NCI-H526 treated with DMSO at 0.1 percent for 48 hours (cell line): Measurements from ENCODE around the gene RPS27L.

Experiments used
- DNase-seq: peaks from one replicate; lab custom pipeline; 2025; lab: John Stamatoyannopoulos, UW

Gene RPS27L

DNA sequence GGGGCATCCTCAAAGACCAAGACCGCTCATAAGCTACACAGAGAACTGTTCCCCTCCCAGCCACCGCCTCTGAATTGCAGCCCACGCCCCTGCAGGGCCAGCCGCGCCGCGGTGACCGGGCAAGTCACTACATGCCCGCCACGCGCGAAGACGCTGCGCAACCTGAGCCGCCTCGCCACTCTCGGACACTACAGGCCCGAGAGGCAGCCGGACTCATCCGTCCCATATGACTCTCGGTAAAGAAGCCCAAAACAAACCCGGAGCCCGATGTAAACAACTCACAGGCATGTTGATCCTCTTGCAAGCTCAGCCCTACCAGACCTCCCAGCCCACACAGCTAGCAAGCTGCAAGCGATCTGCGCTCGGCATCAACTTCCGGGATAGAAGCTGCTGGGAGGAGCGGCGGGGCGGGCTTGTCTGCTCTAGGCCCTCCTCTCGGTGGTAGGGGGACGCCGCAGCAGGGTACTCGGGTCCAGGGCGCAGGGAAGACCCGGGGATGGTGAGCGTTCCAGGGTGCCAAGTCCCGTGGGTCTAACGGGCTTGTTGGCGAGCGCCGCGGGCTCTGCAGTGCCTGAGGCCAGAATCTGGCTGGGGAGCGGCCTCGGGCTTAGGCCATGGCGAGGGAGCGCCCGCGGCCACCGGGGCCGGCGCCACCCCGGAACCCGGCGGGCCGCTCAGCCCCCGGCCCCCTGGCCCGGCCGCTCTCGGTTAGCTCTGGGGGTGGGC is at the start of gene RPS27L:
TSS of gene RPS27L (minus strand) at position 360 of the 726 bp plus-strand sequence. CDS start at position 288, 72 bp downstream.
- DNase-seq, result peak; percentile 92

DNA sequence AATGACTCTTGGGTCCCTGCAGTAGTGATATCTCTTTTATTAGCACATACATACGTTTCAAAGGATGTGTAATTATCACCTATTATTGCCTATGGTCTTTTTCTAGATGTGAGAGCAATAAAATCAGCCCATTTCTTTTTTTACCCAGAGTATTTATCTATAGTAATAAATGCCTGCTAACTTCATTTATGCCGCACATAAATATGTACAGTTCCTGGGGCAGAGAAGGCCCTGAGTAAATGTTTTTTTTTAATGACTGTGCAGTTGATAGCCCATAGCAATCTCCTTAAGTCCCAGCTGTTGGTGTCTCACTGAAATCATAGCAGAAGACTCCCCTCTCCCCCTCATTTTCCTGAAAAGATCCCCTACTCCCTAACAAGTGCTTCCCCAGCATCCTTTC is 48.8 kb upstream of the RPS27L start:
- DNase-seq, result no peak

DNA sequence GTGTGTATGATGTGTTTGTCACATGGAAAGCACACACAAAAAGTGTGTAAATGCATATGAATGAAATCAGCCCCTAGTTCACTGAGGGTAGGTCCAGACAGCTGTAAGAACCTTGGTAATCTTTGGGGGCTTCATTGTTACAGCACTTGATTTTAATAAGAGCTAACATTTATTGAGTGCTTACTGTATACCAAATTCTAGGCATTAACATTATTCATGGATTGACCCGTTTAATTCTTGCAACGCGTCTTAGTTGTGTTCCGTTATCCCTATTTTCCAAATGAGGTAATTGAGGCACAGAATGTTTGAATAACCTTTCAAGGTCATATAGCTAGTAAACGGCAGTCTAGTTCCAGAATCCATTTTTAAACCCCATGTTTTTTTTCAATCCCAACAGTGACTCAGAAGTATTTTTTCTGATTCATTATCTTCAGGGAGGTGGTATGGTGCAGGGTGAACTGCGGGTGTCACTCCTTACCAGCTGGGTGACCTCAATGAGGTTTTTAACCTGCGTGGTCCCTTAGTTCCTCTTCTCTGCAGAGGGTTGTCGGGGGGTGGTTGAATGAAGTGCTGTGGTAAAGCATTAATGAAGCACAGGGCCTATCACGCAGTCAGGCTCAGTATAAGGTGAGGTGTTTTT is 46.3 kb upstream of the RPS27L start:
- DNase-seq, result no peak

DNA sequence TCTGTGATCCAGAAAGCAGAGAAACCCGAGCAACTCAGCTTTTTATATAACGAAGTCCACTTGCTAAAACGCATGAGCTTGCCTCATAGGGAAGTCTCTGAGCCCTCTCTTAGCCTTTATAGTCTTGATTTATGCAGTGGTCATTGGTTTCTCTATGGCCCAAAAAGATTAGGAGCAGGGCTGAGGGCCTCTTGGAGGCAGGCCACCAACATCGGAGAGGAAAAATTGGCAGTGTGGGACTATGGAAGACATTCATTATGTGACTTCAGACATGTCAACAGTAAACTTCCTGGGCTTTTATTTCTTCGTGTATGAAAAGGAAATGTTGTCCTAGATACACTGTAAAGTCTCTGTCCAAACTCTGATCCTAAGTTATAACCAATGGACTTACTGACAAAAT is 45.6 kb upstream of the RPS27L start:
- no peak for DNase-seq

DNA sequence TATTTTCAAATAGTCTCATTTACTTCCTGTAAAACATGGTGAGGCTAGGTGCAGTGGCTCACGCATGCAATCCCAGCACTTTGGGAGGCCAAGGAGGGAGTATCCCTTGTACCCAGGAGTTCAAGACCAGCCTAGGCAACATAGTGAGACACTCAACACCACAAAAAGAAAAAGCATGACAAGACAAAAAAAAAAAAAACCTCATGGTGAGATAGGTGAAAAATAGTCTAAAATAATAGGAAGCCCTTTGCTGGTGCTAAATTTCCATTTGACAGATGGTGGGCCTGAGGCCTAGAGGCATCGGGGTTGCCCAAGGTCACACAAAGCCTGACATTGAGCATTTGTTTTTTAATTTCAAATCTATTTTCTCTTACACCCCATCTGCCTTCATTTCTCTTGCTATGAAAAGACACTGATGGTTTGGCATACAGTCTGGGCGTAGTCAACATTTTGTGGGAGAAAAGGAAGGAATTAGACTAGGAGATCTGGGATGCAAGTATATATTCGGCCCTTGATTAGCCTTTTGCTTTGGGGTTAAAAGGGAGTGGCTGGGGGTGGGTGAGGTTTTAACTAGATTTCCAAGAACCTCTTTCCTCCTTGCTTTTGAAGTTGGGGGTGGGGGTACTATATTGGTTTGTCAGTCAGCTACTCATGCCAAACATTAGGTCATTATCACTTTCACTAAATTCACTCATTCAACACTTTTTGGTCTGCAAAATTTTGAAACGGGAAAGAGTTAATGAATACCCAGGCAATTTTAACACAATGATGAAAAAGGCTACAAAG is 43.4 kb upstream of the RPS27L start:
- no peak for DNase-seq

DNA sequence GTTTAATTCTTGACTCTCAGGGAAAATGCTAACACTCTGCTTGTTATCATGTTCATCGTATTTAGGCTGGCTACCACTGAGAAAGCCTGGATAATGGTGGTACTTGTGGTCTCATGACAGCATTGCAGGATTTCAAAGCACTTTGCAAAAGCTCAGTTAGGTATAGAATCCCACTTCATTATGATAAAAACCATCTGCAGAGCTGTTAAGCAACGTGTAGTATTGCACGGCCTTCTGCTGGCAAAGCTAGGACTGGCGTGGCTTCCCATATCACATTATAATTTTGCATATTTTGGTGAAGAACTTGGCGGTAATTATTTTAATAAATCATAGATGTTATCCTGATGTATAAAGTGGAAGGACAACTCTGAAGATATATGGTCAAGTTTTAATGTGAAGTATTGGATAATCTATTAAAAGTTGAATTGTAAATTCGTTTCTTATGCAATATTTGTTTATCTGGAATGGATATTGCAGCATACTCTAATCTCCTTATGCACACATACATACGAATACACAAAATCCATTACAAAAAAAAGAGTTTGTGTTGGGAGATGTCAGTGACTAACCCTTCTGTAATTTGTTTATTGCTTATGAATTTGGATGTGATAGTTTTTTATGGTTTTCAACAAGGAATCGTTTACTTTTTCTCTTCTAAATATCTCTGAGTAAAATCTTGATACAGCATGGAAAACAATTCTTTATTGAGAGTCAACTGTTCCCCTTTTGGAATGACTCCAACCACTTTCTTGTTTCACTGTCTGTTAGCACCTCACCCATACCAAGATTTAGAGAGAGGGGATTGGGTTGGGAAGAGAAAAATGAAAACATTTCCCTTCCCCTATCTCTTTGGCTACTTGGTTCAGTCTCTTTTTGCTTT is 41.3 kb upstream of the RPS27L start:
- peak; percentile 50 for DNase-seq

DNA sequence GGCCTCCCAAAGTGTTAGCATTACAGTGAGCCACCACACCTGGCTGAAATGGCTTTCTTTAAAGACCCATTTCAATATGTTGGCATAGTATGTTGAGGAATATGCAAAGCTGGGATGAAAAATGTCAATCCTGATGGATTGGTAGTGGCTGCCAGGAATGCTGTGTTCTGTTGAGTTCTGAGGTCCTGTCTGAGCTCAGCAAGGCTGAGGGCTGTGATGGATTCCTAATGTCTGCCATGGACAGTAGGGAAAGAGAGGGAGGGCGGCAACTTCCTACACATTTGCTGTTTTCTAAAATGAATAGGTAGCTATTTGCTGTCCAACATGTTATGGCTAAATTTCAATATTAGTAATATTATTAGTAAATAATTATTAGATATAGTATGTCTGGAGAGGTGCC is 40.3 kb upstream of the RPS27L start:
- no peak for DNase-seq

DNA sequence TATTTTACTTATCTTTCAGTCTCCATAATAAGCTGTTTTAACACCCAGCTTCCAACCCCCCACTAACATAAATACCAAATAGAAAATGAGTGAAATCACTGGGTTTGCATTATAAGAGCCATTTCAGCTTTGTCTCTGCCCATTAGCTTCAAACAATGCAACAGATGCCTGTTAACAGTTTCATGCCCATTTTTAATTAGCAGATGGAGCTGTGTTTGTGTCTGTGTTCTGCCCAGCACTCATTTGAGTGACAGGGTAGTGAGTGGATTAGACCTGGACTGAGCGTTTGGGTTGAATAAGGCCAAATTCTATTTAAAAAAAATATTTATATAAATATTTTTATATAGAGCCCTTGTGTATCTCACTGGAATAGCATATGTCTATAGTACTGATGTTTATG is 39.6 kb upstream of the RPS27L start:
- DNase-seq, result no peak

DNA sequence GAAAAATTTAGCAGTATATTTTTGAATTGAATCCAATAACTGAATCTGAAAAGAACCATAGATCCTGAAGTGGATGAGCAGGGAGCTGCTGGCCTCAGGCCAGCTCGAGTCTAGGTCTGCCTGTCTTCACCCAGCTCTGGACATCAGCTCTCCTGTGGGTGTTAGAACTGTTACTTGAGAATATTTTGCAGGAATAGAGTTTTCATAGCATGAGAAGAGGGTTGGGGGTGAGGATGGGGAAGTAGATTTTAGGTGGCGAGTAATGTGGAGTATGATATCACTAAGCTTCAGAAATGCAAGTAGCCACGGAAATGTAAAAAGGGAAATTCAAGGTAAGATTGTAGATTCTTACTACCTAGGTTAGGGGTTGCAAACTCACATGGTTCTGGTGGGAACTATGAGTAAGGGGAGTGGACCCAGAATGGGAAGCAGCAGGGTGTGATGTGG is 38.3 kb upstream of the RPS27L start:
- DNase-seq, result no peak

DNA sequence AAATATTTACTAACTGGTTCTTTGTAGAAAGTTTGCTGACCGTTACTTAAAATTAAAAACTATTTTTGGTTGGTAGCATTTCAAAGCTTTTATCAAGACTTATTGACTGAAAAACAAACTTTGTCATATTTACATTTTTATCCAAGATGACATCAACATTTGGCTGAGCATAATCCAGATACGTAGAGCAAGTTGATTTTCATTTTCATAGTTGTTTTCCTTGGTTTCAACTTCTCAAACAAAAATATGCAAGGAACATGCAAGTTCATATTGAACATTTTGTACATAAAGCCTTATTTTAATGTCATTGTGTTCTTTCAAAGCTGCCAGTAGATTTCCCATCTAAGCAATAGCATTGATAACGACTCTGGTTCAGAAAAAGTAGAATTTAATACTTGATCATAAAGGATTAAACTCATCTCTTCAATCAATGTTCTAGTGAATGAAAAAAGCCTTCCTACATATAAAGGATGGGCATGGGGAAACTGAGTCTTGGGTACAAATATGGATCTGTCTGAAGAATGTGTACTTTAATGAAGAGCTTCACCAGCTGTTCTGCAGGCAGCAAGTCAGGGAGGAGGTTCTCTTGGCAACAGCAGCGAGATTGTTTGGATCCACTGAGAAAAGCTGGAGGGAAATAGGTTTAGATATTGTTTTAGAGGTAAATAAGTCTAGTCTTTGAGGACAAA is 37.7 kb upstream of the RPS27L start:
- DNase-seq, result no peak

DNA sequence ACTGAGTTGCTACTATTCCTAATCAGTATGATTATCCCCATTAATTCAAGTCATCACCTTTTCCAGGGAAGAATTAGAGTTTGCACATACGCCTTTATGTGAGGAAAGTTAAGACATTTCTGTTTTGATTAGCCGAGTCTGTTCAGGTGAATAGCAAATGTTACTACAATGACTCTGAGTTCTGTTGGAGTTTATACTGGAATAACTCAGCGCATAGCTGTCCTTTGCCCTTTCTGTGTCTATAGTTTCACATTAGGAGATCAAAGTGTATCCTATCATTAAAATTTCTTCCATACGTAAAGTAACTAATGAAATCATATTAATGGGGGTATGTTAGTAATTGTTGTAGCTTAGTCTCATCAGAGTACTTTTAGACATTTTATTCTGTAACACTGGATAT is 37.0 kb upstream of the RPS27L start:
- no peak for DNase-seq

DNA sequence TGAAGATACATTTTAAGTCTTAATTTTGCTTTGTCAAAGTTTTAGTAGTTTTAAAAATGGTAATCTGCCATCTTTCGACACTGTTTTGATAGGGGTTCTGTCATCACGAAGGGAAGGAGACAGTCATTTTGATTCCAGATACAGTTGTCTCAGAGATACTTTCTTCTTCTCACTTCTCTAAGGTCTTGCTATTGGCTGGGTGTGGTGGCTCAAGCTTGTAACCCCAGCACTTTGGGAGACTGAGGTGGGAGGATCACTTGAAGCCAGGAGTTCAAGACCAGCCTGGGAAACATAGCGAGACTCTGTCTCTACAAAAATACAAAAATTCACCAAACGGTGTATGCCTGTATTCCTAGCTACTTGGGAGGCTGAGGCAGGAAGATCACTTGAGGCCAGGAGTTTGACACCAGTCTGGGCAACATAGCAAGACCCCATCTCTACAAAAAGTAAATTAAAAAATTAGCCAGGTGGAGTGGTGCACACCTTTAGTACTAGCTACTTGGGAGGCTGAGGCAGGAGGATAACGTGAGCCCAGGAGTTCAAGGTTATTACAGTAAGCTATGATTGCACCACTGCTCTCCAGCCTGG is 35.4 kb upstream of the RPS27L start:
- DNase-seq, result no peak

DNA sequence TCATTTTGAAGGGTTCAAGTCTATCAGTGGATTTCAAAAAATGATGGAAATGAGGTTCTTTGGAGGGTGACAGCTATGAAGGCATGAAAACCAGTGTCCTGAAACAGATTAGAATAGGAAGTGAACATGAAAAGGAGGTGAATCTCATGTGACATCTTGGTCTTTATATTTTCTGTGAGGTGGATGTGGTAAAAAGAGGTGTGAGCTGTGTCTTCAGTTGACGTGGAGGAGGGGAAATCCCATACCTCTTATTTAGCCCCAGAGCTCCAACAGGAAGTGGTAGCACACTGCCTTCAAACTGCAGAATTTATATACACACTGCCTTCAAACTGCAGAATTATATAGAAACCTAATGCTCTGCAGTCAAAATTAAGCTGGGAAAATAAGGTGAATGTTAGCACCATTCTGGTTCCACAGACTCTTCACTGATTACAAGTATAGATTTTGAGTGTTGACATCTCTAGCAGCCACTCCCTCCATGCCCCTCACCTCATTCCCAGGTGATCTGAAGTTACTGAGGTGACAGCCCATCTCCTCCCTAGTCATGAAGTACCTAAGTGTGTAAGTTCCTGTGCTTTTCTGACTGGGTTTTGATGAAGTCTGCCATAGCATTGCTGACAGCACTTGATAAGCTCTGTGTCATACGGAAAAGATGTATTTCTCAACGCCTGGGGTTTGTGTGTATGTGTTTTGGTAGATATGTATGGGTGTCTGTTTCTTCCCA is 34.8 kb upstream of the RPS27L start:
- DNase-seq, result no peak

DNA sequence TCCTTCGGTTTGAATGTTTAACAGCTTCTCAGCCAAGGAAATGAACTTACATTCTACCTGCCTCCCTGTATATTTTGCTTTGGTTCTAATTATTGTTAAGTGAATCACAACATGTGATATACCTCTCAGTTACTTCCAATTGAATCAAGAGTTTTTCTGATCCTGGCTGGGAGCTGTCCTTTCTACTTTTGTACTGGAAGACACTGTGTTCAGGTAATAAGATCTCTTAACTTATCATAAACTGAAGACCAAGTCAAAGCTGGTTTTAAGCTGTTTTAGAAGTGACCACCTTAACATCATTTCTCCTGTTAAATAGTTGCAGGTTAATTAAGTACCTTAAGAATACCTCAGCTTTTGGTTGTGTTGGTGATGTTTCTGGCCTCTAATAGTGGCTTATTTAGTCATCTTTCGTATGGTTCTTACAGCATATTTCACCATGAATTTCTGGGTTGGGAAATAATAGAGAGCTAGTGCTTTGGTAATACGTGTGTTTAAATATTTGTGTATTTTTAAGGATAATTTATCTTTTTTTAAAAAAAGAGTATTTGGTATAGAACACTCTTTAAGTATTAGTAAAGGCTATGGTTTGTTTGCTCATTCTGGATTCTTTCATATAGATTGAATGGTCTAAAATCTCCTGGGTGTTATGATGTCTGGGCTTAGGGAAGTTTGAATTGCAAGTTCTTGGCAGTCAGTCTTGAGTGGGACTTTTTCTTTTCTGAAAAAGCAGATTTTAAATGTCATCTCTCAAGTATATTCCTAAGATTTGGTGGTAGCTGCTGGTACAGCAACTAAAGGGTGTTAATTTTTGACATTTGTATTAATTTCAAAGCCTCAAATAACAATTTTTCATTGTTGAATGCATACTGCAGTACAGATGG is 33.7 kb upstream of the RPS27L start:
- DNase-seq, result no peak

DNA sequence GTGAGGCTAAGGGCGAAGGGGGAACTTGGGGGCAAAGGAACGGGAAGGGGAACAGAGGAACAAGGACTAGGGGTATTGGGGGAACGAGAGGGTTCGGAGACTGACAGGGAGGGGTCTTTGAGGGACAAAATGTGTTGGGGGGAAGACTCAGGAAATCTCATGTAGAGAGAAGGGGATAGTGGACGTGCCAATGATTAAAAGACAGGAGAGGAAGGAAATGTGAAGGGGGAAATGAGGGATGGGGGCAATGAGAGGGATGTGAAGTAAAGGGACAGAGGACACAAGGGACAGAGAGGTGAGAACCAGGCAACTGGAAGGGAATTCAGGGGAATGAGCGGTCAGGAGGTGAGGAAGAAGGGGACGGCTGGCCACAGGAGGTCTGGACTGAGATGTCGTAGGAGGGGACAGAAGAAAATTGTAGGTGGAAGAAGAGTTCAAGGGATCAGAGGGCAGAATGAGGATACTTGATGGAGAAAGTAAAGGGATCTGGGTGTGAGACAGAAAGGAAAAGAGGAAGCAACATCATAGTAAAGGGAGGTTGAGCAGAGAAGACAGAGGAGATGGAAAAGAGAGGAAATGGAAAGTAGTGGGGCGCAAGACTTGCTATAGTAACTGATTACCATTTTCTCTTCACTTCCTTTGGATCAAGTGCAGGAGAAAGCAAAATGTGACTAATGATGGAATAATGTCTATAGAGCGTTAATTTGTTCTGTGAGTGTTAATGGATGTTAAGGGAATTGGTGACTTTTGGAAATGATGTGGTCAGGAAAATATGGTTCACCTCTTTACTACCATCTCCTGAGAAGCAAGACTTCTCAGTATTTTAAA is 32.9 kb upstream of the RPS27L start:
- no peak for DNase-seq

DNA sequence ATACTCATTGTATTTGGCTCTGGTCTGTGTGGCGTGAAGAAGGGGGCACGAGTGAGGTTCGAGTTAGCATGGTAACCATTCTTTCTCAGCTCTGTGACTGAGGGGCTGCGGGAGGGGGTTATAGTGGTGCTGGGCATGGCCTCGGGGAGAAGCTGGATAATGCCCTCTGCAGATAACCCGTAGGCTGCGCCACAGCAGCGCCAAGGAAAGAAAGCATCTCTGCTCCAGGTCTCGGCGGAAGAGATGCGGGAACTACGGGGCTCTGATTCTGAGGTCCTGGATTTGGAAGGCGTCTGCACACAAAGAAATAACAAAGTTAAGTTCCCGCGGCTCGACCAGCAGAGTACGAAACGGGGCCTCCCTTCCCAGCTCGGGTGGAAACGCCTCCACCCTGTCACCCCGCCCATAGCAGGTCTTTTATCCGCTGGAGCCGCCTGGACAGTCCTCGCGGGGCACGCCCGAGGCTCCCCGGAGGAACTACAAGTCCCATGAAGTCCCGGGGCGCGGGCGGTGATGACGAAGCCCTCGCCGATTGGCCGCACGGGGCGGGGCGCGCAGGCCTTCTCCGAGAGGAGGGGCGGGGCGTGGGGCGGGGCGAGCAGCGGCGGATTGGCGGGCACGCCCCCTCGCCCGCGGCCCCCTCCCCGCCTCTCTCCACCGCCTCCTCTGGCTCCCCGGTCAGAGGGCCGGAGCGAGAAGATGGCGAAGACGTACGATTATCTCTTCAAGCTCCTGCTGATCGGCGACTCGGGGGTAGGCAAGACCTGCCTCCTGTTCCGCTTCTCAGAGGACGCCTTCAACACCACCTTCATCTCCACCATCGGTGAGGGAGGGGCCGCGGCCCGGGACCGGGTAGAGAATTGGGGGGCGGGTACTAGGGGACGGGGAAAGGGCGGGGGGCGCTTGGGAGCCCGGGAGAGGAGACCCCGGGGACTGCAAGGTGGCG is 31.9 kb upstream of the RPS27L start, which contains the start of gene RAB8B:
TSS of gene RAB8B (plus strand) at position 681 of the 946 bp plus-strand sequence. CDS start at position 700, 19 bp downstream.
- DNase-seq, result peak; percentile 91
